Bronchus fibroblast of lung (primary cell): ENCODE measurements around the gene RNF11. TPM values are rescaled to one million over a fixed set of nuclear protein-coding genes. Genes with fewer than 3 reads are reported as not detected.

Experiments used
- total RNA-seq: library from RNA; depleted of rRNA; stranded (reverse); fragments of >200 nt; gene quantifications from 2 replicates; pipeline ENCODE4 v1.2.3, GENCODE V29; 2015

RNF11 gene
- total RNA-seq = 42.2 and 43.3 TPM in 2 replicates

GRCh38 chr1:51235673-51236530, at the start of gene RNF11:
Gene RNF11 (plus strand): TSS chr1:51236273. CDS start chr1:51236757, 484 bp downstream.

Other genes with a start within 250 kb of the RNF11 start
- not detected in 2 replicates for gene C1orf185, start 134.0 kb upstream of the RNF11 start, total RNA-seq
- gene TTC39A, start 94.3 kb downstream of the RNF11 start, total RNA-seq = 0.30 TPM in 1 of 2 replicates, not detected in the other